ENCODE data around the gene AAGAB. TPM values are rescaled to one million over a fixed set of nuclear protein-coding genes. Genes with fewer than 3 reads are reported as not detected.

Gene AAGAB
- total RNA-seq, 1 experiment from 2014 or later = 52.0 TPM

DNA sequence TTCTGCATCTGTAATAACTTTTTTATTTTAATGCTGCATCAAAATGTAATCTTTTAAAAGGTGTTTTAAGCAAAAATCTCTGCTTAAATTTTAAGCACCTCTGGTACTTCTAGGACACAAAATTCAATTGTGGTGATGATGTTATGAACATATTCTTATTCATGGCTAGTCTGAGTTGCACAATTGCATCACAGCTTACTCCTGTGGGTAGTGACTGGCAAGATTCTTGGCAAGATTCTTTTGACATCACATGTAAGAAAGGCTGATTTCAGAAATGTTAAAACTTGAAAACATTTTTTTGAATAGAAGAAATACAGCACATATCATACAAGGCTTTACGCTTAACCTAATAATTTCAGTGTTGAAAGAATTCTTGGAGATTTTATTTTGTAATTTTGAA lies 35.9 kb upstream of the AAGAB start:
- H3K4me3 ChIP-seq (replicated peaks in 1 of 2; ENCODE audit: low read depth in 1 of 2, low read length in 2 of 2) = no peak overlapping the region
- no TSS peak for BruUV-seq (replicated peaks)
- H3K9me2 ChIP-seq (ENCODE audit: insufficient read depth) = no peaks in the 10 kb centered on the region
- CTCF ChIA-PET = no interaction called here
- H4K20me1 ChIP-seq (ENCODE audit: insufficient read depth) = no peaks in the 10 kb centered on the region
- ATAC-seq (no peak), DNase-seq (ENCODE audit: low read depth, low spot score) (no peak)
- RAD21 ChIA-PET (ENCODE audit: low non-redundant PET in 1 of 2, low total read pairs in 2 of 2, uncharacterized antibody in 2 of 2, unreplicated experiment in 2 of 2) = no interaction called here
- intact Hi-C loops (cut with micrococcal nuclease) = no loop called here
- no peak overlapping the region for H3K27ac ChIP-seq (ENCODE audit: low read depth, low read length)
- TF ChIP-seq ZNF274 (IDR thresholded peaks at IDR 0.05; ENCODE audit: low read depth, low read length) = no peak
- TF ChIP-seq SP1 (IDR thresholded peaks at IDR 0.05; ENCODE audit: low read depth) = no peak
- no peak for TF ChIP-seq FOSL1 (IDR thresholded peaks at IDR 0.05; ENCODE audit: low read depth)
- TF ChIP-seq EGR1 (IDR thresholded peaks at IDR 0.05; ENCODE audit: low read depth) = no peak
- no peak for TF ChIP-seq SRF (IDR thresholded peaks at IDR 0.05; ENCODE audit: low read depth)
- TF ChIP-seq, protein P1, sequence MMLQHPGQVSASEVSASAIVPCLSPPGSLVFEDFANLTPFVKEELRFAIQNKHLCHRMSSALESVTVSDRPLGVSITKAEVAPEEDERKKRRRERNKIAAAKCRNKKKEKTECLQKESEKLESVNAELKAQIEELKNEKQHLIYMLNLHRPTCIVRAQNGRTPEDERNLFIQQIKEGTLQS (IDR thresholded peaks at IDR 0.05) = no peak
- no peak for TF ChIP-seq POLR2A (IDR thresholded peaks at IDR 0.05; ENCODE audit: borderline replicate concordance, extremely low read depth, insufficient read depth, insufficient read length)
- TF ChIP-seq, protein P2, sequence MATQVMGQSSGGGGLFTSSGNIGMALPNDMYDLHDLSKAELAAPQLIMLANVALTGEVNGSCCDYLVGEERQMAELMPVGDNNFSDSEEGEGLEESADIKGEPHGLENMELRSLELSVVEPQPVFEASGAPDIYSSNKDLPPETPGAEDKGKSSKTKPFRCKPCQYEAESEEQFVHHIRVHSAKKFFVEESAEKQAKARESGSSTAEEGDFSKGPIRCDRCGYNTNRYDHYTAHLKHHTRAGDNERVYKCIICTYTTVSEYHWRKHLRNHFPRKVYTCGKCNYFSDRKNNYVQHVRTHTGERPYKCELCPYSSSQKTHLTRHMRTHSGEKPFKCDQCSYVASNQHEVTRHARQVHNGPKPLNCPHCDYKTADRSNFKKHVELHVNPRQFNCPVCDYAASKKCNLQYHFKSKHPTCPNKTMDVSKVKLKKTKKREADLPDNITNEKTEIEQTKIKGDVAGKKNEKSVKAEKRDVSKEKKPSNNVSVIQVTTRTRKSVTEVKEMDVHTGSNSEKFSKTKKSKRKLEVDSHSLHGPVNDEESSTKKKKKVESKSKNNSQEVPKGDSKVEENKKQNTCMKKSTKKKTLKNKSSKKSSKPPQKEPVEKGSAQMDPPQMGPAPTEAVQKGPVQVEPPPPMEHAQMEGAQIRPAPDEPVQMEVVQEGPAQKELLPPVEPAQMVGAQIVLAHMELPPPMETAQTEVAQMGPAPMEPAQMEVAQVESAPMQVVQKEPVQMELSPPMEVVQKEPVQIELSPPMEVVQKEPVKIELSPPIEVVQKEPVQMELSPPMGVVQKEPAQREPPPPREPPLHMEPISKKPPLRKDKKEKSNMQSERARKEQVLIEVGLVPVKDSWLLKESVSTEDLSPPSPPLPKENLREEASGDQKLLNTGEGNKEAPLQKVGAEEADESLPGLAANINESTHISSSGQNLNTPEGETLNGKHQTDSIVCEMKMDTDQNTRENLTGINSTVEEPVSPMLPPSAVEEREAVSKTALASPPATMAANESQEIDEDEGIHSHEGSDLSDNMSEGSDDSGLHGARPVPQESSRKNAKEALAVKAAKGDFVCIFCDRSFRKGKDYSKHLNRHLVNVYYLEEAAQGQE (IDR thresholded peaks at IDR 0.05; ENCODE audit: low read depth) = no peak
- TF ChIP-seq POLR2AphosphoS5 (IDR thresholded peaks at IDR 0.05; ENCODE audit: low read depth, low read length) = no peak
- TF ChIP-seq EZH2phosphoT487 (IDR thresholded peaks at IDR 0.05; ENCODE audit: borderline replicate concordance) = no peak
- TF ChIP-seq ZFX (IDR thresholded peaks at IDR 0.05) = no peak
- no peak for TF ChIP-seq RAD21 (IDR thresholded peaks at IDR 0.05; ENCODE audit: low read depth)
- no peak for TF ChIP-seq TCF7L2 (IDR thresholded peaks at IDR 0.05; ENCODE audit: borderline replicate concordance, extremely low read depth, insufficient read depth, insufficient read length)
- no peak for TF ChIP-seq CBX3 (IDR thresholded peaks at IDR 0.05; ENCODE audit: low read depth)
- TF ChIP-seq, protein P3, sequence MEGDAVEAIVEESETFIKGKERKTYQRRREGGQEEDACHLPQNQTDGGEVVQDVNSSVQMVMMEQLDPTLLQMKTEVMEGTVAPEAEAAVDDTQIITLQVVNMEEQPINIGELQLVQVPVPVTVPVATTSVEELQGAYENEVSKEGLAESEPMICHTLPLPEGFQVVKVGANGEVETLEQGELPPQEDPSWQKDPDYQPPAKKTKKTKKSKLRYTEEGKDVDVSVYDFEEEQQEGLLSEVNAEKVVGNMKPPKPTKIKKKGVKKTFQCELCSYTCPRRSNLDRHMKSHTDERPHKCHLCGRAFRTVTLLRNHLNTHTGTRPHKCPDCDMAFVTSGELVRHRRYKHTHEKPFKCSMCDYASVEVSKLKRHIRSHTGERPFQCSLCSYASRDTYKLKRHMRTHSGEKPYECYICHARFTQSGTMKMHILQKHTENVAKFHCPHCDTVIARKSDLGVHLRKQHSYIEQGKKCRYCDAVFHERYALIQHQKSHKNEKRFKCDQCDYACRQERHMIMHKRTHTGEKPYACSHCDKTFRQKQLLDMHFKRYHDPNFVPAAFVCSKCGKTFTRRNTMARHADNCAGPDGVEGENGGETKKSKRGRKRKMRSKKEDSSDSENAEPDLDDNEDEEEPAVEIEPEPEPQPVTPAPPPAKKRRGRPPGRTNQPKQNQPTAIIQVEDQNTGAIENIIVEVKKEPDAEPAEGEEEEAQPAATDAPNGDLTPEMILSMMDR (IDR thresholded peaks at IDR 0.05 in 2 of 3, conservative IDR thresholded peaks at IDR 0.05 in 1 of 3; ENCODE audit: borderline replicate concordance in 1 of 3, insufficient read depth in 1 of 3, low read depth in 2 of 3, low read length in 2 of 3) = no peak
- no peak for TF ChIP-seq JUND (IDR thresholded peaks at IDR 0.05)
- TF ChIP-seq, protein P4, sequence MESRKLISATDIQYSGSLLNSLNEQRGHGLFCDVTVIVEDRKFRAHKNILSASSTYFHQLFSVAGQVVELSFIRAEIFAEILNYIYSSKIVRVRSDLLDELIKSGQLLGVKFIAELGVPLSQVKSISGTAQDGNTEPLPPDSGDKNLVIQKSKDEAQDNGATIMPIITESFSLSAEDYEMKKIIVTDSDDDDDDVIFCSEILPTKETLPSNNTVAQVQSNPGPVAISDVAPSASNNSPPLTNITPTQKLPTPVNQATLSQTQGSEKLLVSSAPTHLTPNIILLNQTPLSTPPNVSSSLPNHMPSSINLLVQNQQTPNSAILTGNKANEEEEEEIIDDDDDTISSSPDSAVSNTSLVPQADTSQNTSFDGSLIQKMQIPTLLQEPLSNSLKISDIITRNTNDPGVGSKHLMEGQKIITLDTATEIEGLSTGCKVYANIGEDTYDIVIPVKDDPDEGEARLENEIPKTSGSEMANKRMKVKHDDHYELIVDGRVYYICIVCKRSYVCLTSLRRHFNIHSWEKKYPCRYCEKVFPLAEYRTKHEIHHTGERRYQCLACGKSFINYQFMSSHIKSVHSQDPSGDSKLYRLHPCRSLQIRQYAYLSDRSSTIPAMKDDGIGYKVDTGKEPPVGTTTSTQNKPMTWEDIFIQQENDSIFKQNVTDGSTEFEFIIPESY (IDR thresholded peaks at IDR 0.05; ENCODE audit: extremely low read depth, insufficient replicate concordance, low read length) = no peak
- H3K9ac ChIP-seq (ENCODE audit: low read length) = no peak overlapping the region
- H3K9me3 ChIP-seq (ENCODE audit: control insufficient read depth in 1 of 2, insufficient read depth in 1 of 2, low read depth in 1 of 2, low read length in 2 of 2) = no peaks in the 10 kb centered on the region; a peak in 1 of 4 replicates
- H3K4me1 ChIP-seq (ENCODE audit: control insufficient read depth in 1 of 2, insufficient read depth in 2 of 2, low read length in 2 of 2) = no peaks in the 10 kb centered on the region
- POLR2A ChIA-PET = interaction anchor here (0.6 kb wide), 1 partner anchor 11 kb away, joined by 3 read pairs; no protein-coding TSS in a partner anchor
- H3K79me2 ChIP-seq (ENCODE audit: insufficient read depth, low read length) = no peaks in the 10 kb centered on the region
- no peaks in the 10 kb centered on the region for H3K27me3 ChIP-seq (ENCODE audit: insufficient read depth, low read length)
- no peaks in the 10 kb centered on the region for H3K36me3 ChIP-seq (ENCODE audit: control insufficient read depth in 1 of 2, insufficient read depth in 2 of 2, low read length in 2 of 2)
- H2AFZ ChIP-seq (ENCODE audit: low read depth, low read length, poor library complexity, severe bottlenecking) = no peak overlapping the region
- no peak overlapping the region for H3K4me2 ChIP-seq (ENCODE audit: low read length)

Data from HCT116 (cell line).